ENCODE measurements around the gene CERT1. TPM values are rescaled to one million over a fixed set of nuclear protein-coding genes. Genes with fewer than 3 reads are reported as not detected.
"Not testable (repeated sequence)": the region's sequence is repeated elsewhere in the genome, so short reads cannot be mapped to it uniquely, and the experiment has no call there.

Gene CERT1
- total RNA-seq, 1 experiment from 2014 or later, result 21.8 TPM

DNA sequence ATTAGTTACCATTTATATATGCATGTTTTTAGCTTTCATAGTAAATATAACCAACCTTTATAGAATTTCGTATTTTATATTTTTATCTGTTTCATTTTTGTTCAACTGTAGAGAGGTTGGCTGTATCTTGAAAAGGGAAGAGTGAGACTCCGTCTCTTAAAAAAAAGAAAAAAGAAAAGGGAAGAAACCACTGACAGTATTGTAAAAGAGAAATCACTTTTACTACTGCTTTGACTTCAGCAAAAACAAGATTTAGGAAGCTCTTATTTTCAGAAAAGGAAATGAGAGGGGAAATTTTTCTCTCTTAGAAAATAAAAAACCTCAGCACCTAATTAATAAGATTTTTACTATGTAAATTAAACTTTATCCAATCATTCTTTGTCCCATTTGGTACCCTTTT lies 14.6 kb upstream of the CERT1 start:
- DNase-seq (ENCODE audit: low read depth, low spot score), result no peak
- in situ Hi-C loops (cut with HindIII; ENCODE audit: low pct_unique_long_range_greater_than_20kb, low sequenced_read_pairs), result no loop called here

DNA sequence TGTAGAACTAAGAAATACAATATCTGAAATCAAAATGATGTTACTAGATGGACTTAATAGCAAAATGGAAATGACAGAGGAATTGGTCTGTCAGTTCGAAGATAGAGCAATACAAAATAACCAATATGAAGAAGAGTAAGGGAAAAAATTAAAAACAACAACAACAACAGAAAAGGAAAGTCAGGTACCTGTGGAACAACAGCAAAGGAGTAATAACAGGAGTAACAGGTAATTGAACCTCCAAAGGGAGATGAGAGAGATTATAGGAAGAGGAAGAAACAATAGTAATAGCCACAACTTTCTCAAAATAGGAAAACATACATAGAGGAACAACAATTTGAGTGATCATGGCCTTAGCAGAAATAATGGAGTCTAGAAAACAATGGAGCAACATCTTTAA lies 13.9 kb upstream of the CERT1 start:
- in situ Hi-C loops (cut with HindIII; ENCODE audit: low pct_unique_long_range_greater_than_20kb, low sequenced_read_pairs), result no loop called here

DNA sequence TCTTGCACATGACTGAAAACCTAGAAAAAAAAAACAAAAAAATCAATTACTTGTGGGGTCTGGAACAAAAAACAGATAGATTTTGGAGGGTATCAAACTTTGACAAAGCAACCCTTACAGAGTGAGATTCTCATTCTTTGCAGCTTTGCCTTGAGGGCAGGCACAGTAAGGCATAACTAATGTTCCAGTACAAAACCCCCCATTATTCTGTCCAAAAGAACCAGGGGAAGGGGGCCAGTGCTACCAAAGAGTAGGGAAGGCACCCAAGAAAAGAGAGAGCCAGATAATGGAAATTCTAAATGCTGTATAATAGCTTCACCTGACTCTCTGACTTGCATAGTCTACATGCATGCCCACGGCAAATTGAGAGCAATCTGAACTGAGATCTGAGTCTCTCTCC lies 13.2 kb upstream of the CERT1 start:
- DNase-seq (ENCODE audit: low read depth, low spot score), result peak; percentile 85
- in situ Hi-C loops (cut with HindIII; ENCODE audit: low pct_unique_long_range_greater_than_20kb, low sequenced_read_pairs), result no loop called here

More for the DNA sequence above, 13.9 kb upstream of the CERT1 start:
- DNase-seq (ENCODE audit: low read depth, low spot score), result no peak

DNA sequence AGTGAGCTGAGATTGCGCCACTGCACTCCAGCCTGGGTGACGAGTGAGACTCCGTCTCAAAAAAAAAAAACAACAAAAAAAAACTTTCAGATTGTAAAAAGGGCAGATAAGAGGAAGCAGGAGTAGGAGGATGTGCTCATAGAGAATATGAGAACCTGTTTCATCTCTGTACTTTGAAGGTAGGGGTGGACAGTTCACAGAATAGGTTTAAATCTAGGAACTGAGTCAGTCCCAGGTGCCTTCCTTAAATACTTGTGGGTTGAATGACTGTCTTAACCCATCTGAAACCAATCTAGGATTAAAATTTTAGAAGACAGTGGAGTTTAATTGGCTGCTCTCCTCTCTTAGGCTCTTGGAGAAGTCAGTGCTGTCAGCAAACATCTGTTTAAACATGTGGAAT lies 12.6 kb upstream of the CERT1 start:
- in situ Hi-C loops (cut with HindIII; ENCODE audit: low pct_unique_long_range_greater_than_20kb, low sequenced_read_pairs), result no loop called here
- DNase-seq (ENCODE audit: low read depth, low spot score), result no peak

DNA sequence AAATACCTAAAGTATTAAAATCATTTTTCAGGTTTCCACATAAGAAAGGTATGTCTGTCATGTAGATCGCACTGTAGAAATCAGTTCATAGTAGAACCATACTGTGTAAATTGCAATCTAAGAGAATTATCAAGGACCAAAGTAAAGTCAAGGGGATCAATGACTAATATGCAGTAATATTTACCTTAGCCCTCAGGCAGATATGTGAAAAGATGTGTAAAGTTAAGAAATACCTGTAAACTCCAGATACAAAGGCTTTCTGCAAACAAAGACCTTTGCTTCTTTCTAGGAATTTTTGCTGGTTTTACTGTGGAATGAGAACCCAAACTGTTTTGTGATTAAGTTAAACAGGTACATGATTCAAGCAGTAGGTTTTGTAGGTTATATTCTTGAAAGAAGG lies 11.8 kb upstream of the CERT1 start:
- in situ Hi-C loops (cut with HindIII; ENCODE audit: low pct_unique_long_range_greater_than_20kb, low sequenced_read_pairs), result no loop called here
- DNase-seq (ENCODE audit: low read depth, low spot score), result no peak

DNA sequence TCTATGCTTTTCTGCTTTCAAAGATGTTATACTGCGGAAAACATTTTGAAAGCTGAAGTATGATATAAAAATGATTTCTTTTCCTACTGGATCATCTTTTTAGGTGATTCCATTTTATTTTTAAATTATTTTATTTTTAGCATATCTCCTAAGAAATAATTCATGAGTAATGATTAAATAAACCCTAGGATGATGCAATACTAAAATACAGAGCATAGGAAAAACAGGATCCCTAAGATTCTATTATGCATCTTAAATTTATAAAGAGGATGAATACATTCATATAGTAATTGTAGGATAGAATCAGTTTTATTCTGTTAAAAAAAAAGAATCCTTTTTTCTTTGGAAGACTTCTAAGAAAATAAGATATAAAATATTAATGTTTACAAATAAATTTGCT lies 11.1 kb upstream of the CERT1 start:
- in situ Hi-C loops (cut with HindIII; ENCODE audit: low pct_unique_long_range_greater_than_20kb, low sequenced_read_pairs), result no loop called here
- no peak for DNase-seq (ENCODE audit: low read depth, low spot score)

DNA sequence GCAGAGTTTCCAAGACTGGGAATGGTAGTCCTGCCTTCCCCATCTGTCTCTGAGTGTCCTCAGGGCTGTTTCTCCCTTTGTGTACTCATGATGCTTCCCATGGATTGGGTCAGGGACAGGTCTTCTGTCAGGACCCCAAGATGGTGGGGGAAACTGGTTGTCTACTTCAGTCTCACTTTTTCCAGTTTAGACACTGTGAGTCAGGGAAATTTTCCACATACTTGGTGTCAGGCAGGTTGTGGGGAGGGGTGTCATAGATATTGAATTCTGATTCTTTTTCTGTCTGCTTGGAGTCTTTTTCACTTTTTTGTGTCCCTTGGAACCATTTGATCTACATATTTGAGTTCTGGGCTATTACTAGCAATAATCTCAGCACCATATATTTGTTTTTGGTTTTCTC lies 10.6 kb upstream of the CERT1 start:
- no peak for DNase-seq (ENCODE audit: low read depth, low spot score)
- in situ Hi-C loops (cut with HindIII; ENCODE audit: low pct_unique_long_range_greater_than_20kb, low sequenced_read_pairs), result no loop called here

DNA sequence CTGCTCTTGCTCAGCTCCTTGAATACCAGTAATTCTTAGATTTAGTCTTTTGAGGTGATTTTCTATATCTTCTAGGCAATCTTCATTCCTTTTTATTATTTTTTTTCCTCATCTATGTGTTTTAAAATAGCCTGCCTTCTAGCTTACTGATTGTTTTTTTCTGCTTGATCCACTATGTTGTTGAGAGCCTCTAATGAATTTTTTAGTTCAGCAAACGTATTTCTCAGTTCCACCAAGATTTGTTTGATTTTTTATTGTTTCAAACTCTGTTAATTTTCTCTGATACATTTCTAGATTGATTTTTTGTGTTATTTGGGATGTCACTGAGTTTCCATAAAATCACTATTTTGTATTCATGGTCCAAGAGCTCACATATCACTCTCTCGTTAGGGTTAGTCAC lies 9.8 kb upstream of the CERT1 start:
- DNase-seq (ENCODE audit: low read depth, low spot score), result no peak
- in situ Hi-C loops (cut with HindIII; ENCODE audit: low pct_unique_long_range_greater_than_20kb, low sequenced_read_pairs), result no loop called here

DNA sequence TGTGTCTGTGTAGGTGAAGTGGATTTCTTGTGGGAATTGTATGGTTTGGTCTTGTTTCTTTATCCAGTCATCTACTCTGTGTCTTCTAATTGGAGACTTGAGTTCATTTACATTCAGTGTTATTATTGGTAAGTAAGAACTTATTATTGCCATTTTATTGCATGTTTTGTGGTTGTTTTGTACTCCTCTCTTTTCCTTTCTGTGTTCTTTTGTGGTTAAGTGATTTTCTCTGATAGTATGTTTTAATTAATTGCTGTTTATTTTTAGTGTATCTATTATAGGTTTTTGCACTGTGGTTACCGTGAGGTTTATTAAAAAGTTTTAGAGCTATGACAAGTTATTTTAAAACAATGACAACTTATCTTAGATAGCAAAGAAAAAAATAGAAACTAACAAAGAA lies 8.3 kb upstream of the CERT1 start:
- no peak for DNase-seq (ENCODE audit: low read depth, low spot score)
- in situ Hi-C loops (cut with HindIII; ENCODE audit: low pct_unique_long_range_greater_than_20kb, low sequenced_read_pairs), result no loop called here

DNA sequence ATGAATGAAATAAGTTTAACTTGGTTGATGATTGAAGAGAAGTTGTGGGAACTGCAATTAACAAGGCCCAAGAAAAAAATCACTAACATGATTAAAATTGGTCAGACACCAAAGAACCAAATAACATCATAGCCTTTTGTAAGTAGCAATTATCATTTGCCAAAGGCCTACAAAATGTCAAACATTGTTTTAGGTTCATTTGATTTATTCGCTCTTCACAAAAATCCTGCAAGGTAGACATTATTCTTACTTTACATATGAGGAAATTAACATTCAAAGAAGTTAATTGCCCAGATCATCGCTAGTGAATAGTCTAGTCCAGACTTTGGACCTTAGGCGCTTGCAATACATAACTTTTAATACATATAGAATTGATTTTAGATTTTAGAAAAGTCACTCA lies 2.9 kb upstream of the CERT1 start:
- no peak for DNase-seq (ENCODE audit: low read depth, low spot score)
- in situ Hi-C loops (cut with HindIII; ENCODE audit: low pct_unique_long_range_greater_than_20kb, low sequenced_read_pairs), result no loop called here

DNA sequence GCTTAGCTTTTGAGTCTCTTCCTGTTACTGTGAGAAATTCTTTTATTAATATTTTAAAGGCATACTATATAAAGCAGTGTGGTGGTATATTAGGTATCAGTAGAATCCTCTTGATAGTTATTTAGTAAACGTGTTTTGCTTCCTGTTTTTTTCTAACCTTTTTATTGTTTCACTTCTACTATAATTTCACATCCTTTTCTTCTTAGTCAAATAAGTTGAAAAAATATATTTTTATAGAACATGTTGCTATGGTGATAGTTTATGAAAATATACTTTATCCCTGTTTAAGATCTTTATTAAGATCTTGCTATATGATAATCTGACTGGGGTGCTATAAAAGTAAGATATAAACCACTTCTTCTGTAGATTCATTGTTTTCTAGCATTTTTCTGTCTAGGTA lies 2.4 kb upstream of the CERT1 start:
- in situ Hi-C loops (cut with HindIII; ENCODE audit: low pct_unique_long_range_greater_than_20kb, low sequenced_read_pairs), result no loop called here
- no peak for DNase-seq (ENCODE audit: low read depth, low spot score)

DNA sequence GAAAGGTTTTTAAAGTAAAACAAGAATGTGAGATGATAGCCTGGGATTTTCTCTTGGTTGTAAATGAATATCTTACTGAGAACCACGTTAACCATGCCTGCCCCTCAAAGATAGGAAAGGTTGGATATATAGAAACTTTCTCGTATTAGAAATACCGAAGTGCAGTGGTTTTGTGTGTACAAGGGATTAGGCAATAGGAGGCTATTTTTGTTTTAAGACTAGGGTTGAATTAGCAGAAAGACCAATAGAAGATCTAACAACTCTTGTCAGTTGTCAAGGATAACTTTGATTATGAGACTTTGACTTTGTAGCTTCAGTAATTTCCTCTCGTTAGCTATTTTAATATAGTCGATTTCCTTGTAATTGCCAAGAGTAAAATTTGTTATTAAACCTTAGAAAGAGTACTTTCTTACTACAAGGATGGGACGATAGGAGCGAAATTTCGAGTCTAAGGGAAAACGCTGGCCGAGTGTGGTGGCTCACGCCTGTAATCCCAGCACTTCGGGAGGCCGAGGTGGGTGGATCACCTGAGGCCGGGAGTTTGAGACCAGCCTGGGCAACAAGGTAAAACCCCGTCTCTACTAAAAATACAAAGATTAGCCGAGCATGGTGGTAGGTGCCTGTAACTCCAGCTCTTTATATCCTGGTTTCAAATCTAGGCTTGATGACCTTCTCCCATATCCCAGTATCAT lies 1.1 kb upstream of the CERT1 start:
- in situ Hi-C loops (cut with HindIII; ENCODE audit: low pct_unique_long_range_greater_than_20kb, low sequenced_read_pairs), result no loop called here
- peak; percentile 19 for DNase-seq (ENCODE audit: low read depth, low spot score)

DNA sequence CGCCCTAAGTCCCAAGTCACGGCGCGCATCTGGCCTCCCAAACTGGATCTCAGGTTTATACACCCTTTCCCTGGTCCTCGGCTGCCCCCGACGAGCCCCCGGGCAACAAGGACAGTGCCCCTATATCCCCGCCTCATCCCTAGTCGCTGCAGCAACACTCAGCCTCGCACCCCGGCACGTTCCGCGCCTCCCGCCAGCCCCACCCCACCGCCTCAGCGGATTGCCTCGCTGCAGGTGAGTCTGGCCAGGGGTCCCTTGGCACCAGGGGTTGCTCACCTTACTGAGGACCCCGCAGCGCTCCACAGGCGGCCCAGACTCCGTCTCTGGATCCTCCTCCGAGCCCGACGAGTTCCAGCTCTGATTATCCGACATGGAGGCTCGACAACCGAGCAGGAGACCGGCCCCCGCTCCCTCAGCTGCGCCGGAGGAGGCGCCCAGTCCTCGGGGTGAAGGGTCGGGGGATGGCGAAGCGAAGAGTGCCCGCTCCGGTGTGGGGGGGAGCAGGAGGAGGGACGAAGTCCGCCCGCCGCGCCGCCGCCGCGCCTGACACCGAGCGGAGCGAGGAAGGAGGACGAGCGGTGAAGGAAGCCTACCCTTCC lies 494 bp downstream of the CERT1 start:
- in situ Hi-C loops (cut with HindIII; ENCODE audit: low pct_unique_long_range_greater_than_20kb, low sequenced_read_pairs), result no loop called here
- peak; percentile 23 for DNase-seq (ENCODE audit: low read depth, low spot score)

DNA sequence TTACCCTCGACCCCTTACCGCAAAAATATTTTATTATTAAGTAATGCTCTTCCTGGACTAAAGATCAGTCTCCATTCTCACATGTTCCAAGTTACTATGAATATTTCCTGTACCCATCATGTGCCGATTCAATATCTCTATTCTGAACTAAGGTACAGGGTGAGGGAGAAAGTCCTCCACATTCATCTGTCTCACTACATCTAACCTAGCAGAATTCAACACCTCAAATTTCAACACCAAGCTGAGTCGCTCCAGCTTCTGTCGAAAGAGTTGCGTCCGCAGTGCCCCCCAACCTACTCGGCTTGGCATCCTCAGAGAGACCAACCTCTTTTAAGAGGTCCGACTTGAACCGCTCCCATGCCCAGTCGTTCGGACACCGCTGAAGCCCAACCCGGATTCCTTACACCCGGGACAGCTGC lies 1.0 kb downstream of the CERT1 start:
- in situ Hi-C loops (cut with HindIII; ENCODE audit: low pct_unique_long_range_greater_than_20kb, low sequenced_read_pairs), result no loop called here

DNA sequence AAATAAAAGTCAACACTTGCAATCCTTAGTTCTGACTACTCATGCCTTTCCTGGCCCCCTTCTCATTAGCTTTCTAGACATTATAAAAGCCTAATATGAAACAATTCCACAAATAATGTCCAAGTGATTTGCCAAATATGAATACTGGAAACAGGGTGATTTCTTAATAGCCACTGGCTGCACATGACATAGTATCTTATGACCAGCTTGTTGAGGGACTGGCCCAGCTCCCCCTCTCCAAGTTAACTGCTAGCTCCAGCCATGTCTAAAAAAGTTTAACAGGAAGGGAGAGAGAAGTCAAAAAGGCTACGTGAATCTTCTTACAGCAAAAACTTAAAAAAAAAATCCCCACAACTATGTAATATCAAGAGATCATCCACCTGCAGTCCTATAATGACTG lies 1.5 kb downstream of the CERT1 start:
- DNase-seq (ENCODE audit: low read depth, low spot score), result peak; percentile 79

More for the DNA sequence above, 1.0 kb downstream of the CERT1 start:
- DNase-seq (ENCODE audit: low read depth, low spot score), result peak; percentile 3

DNA sequence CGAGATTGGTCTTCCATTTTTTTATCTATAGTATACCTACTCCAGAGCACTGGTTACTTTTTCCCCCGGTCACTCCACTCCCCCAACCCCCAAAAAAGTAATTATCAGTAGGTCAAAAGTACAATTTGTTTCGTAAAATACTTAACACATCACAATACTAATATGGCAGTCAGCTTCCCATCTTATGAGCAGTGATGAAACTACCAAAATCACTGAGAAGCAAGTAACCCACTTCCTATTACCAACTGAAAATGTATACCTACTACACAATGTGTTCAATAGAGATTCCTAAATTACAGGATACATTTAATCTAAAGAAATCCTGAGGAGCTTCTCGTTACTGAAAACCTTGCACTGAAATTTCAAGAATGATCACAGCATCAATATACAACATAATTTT lies 1.9 kb downstream of the CERT1 start:
- in situ Hi-C loops (cut with HindIII; ENCODE audit: low pct_unique_long_range_greater_than_20kb, low sequenced_read_pairs), result no loop called here

More for the DNA sequence above, 1.5 kb downstream of the CERT1 start:
- in situ Hi-C loops (cut with HindIII; ENCODE audit: low pct_unique_long_range_greater_than_20kb, low sequenced_read_pairs), result no loop called here

DNA sequence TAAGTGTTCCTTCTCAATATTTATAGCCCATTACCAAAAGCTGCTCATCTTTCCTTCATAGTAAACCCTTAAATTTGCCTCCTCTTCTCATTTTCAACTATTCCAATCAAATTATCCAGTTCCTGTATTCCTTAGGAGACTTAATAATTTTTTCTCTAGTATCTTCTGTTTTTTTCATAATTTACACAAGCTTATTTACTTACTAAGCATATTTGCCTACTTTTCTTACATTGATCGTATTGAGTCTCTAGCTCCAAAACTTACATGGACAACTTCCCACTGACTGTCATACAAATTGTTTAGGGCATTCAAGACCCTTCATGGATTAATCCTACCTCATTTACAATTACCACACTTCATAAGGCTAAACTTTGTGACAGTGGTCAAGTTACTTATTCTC lies 3.6 kb downstream of the CERT1 start:
- no peak for DNase-seq (ENCODE audit: low read depth, low spot score)
- in situ Hi-C loops (cut with HindIII; ENCODE audit: low pct_unique_long_range_greater_than_20kb, low sequenced_read_pairs), result no loop called here

More for the DNA sequence above, 1.9 kb downstream of the CERT1 start:
- DNase-seq (ENCODE audit: low read depth, low spot score), result no peak

DNA sequence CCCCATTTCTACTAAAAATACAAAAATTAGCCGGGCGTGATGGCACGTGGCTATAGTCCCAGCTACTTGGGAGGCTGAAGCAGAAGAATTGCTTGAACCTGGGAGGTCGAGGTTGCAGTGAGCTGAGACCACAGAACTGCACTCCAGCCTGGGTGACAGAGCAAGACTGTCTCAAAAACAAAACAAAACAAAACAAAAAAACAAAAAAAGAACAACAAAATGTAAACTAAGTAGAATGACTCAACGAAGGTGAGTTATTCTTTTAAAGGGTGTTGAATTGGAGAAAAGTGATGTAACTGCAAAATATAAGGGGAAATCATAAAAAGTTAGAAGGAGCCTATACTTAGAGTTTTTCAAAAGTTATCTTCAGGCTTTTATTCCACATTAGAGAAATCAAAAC lies 6.3 kb downstream of the CERT1 start:
- in situ Hi-C loops (cut with HindIII; ENCODE audit: low pct_unique_long_range_greater_than_20kb, low sequenced_read_pairs); DNase-seq (ENCODE audit: low read depth, low spot score): not testable (repeated sequence)

DNA sequence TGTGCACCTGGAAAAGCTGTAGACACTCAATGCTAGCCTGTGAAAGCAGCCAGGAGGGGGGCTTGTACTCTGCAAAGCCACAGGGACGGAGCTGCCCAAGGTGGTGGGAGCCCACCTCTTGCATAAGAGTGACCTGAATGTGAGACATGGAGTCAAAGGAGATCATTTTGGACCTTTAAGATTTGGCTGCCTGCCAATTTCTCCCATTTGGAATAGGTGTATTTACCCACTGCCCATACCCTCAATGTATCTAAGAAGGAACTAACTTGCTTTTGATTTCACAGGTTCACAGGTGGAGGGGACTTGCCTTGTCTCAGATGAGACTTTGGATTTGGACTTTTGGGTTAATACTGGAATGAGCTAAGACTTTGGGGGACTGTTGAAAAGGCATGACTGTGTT lies 12.6 kb downstream of the CERT1 start:
- DNase-seq (ENCODE audit: low read depth, low spot score); in situ Hi-C loops (cut with HindIII; ENCODE audit: low pct_unique_long_range_greater_than_20kb, low sequenced_read_pairs): not testable (repeated sequence)
